ENCODE data around the gene PREB.

- TF ChIP-seq CTCF (IDR thresholded peaks at IDR 0.05) = no peak
- TF ChIP-seq EZH2 (IDR thresholded peaks at IDR 0.05) = no peak
- TF ChIP-seq EZH2phosphoT487 (IDR thresholded peaks at IDR 0.05) = no peak
Observed at GRCh38 chr2:27160191-27160590, 25.8 kb upstream of the PREB start.
